CD4-positive, alpha-beta memory T cell (primary cell): ENCODE data around the gene PARVG. TPM values are rescaled to one million over a fixed set of nuclear protein-coding genes. Genes with fewer than 3 reads are reported as not detected.

Experiments used
- CTCF ChIA-PET: fragments of 350-600 bp; sonication (Branson Sonifier 250); formaldehyde crosslinking; loops from one replicate; lab custom pipeline; 2021; ENCODE audit warnings: inconsistent platforms; ENCODE audit not compliant: partially characterized antibody; lab: Charles Lee
- POLR2A ChIA-PET: fragments of 350-600 bp; sonication (Branson Sonifier 250); formaldehyde crosslinking; loops from one replicate; lab custom pipeline; 2021; ENCODE audit not compliant: partially characterized antibody; lab: Charles Lee
- DNase-seq, 5 donors: peaks; one replicate each; pipeline versions ENCODE4 v3.0.0 to v3.0.0-alpha.2; 2020 to 2022; ENCODE audit warnings: mixed read lengths in 1 of 5
- H3K27ac ChIP-seq: one replicate; pipeline ENCODE4 v1.7.0; 2013; ENCODE audit warnings: low read depth, low read length
- H3K27me3 ChIP-seq: 2 replicates; pipeline ENCODE4 v1.7.0; 2013; ENCODE audit warnings: mild to moderate bottlenecking, low read length, moderate library complexity; ENCODE audit not compliant: insufficient read depth
- H3K36me3 ChIP-seq: 2 replicates; pipeline ENCODE4 v1.7.0; 2013; ENCODE audit warnings: mild to moderate bottlenecking, low read length, moderate library complexity; ENCODE audit not compliant: insufficient read depth
- H3K4me1 ChIP-seq: 2 replicates; pipeline ENCODE4 v1.7.0; 2013; ENCODE audit warnings: mild to moderate bottlenecking, low read length, moderate library complexity; ENCODE audit not compliant: insufficient read depth
- H3K4me3 ChIP-seq, 2 donors: one replicate each; pipeline ENCODE4 v1.7.0; 2013; ENCODE audit warnings: low read length in 2 of 2, mild to moderate bottlenecking in 1 of 2
- H3K9me3 ChIP-seq, 2 donors: one replicate each; pipeline ENCODE4 v1.7.0; 2013; ENCODE audit warnings: low read length in 2 of 2, control low read depth in 1 of 2; ENCODE audit not compliant: control insufficient read depth in 1 of 2
- H3K27ac Mint-ChIP-seq, 7 donors: one replicate each; pipeline ENCODE4 v1.8.0; 2020 to 2021; ENCODE audit warnings: mixed read lengths in 7 of 7, mild to moderate bottlenecking in 6 of 7, inconsistent platforms in 3 of 7, moderate library complexity in 3 of 7
- H3K27me3 Mint-ChIP-seq, 2 donors: one replicate each; pipeline ENCODE4 v1.8.0; 2020 to 2021; ENCODE audit warnings: mixed read lengths in 2 of 2
- H3K36me3 Mint-ChIP-seq, 2 donors: one replicate each; pipeline ENCODE4 v1.8.0; 2020 to 2021; ENCODE audit warnings: mixed read lengths in 2 of 2, inconsistent platforms in 1 of 2, mild to moderate bottlenecking in 1 of 2
- H3K4me1 Mint-ChIP-seq, 4 donors: one replicate each; pipeline ENCODE4 v1.8.0; 2020 to 2021; ENCODE audit warnings: mixed read lengths in 4 of 4, mild to moderate bottlenecking in 1 of 4
- H3K4me3 Mint-ChIP-seq, 8 donors: one replicate each; pipeline ENCODE4 v1.8.0; 2020 to 2021; ENCODE audit warnings: mixed read lengths in 8 of 8, mild to moderate bottlenecking in 7 of 8, moderate library complexity in 6 of 8, inconsistent platforms in 3 of 8
- H3K9me3 Mint-ChIP-seq, 8 donors: one replicate each; pipeline ENCODE4 v1.8.0; 2020 to 2021; ENCODE audit warnings: mixed read lengths in 8 of 8, mild to moderate bottlenecking in 5 of 8, inconsistent platforms in 3 of 8, moderate library complexity in 1 of 8
- intact Hi-C: fragments of 100-400 bp; cut with micrococcal nuclease; formaldehyde crosslinking; loops from one replicate; pipeline ENCODE4 v1.15.1; 2023
- polyA plus RNA-seq, 2 donors: library from polyadenylated mRNA; unstranded; fragments of 300-500 nt; fragmentation: Illumina TruSeq; gene quantifications; one replicate each; pipeline ENCODE4 v1.2.3, GENCODE V29; 2021
- total RNA-seq, 2 experiments: library from RNA; stranded (reverse); gene quantifications; one replicate each; pipeline ENCODE4 v1.2.3, GENCODE V29; 2021

Gene PARVG
- total and polyA plus RNA-seq, 4 experiments from 2014 or later, result 39.6 to 194 (median 122) TPM

DNA sequence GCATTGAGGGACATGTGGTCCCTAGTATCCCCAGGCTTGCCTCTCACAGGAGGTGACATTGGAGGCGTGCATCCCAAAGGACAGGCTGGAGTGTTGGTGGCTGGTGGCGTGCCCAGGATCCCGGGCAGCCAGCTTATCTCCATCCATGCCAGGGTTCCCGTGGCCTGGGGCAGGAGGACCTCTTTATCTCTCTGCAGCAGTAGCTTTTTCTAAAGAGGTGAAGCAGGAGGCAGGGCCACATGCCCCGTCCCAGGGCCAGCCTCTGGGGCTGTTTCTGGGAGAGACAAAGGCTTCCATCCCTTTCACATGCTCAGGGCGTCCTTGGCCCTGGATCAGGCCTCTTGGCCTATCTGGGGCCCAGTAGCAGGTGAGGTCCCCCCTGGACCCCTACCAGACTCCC, 19.7 kb downstream of the PARVG start:
- peak overlapping the region in 1 of 7 donors; percentile 66 for H3K27ac Mint-ChIP-seq
- peaks cover 40 to 56% of the 10 kb centered on the region in 2 donors for H3K36me3 Mint-ChIP-seq
- intact Hi-C loops, result no loop called here
- H3K4me3 ChIP-seq, result no peak overlapping the region
- no peaks in the 10 kb centered on the region for H3K9me3 ChIP-seq
- H3K9me3 Mint-ChIP-seq, result no peaks in the 10 kb centered on the region
- H3K36me3 ChIP-seq, result peaks cover 13% of the 10 kb centered on the region
- no peaks in the 10 kb centered on the region for H3K27me3 ChIP-seq
- ChIA-PET POLR2A (no interaction called here), CTCF (interaction anchor here (1.4 kb wide), 1 partner anchor 207 kb away, joined by 3 read pairs; no protein-coding TSS in a partner anchor)
- DNase-seq, result no peak
- peaks cover 8 to 13% (median 10%) of the 10 kb centered on the region in 4 donors for H3K4me1 Mint-ChIP-seq
- H3K4me1 ChIP-seq, result no peaks in the 10 kb centered on the region
- H3K4me3 Mint-ChIP-seq, result no peak overlapping the region
- no peaks in the 10 kb centered on the region for H3K27me3 Mint-ChIP-seq
- H3K27ac ChIP-seq, result no peak overlapping the region

DNA sequence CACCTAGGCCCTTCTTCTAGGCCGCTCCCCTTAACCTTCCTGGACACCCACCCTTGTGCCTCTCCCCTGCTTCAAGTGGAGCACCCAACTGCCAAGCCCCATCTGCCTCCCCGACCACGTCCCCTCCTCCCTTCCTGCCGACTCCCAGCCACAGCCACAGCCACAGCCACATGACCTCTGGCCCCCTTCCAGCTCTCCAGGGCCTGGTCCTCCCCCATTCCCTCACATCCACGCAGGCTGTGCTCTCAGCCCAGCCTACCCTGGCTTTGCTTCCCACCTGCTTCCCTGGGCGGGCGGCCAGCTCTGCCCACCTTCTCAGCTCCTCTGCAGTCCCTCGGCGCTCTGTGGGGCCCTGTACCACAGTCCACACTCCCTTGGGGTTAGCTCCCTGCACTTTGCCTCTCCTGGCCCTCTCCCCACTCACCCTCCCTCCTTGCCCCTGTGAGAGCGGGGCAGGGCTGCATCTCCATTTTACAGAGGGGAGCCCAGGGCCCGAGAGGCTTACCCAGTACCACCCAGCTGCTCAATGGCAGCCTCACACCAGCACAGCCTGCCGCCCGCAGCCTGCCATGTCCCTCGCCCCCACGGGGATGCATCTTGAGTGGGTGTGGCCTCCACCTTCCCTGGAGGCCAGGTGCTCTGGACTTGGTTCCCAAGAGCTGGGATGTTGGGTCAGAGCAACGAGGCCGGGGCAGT, 20.3 kb downstream of the PARVG start:
- POLR2A ChIA-PET, result interaction anchor here (1.0 kb wide), 1 partner anchor 20 kb away, joined by 3 read pairs; the partner anchor contains the start of gene PARVG
- intact Hi-C loops, result no loop called here
- no peaks in the 10 kb centered on the region for H3K4me1 ChIP-seq
- no peak overlapping the region for H3K4me3 ChIP-seq
- no peak overlapping the region for H3K27ac ChIP-seq
- no peak for DNase-seq
- CTCF ChIA-PET, result interaction anchor here (1.4 kb wide), 1 partner anchor 208 kb away, joined by 3 read pairs; no protein-coding TSS in a partner anchor
- H3K9me3 Mint-ChIP-seq, result no peaks in the 10 kb centered on the region
- peak overlapping the region in 3 of 7 donors; percentile 25 to 57 (median 30) for H3K27ac Mint-ChIP-seq
- H3K27me3 ChIP-seq, result no peaks in the 10 kb centered on the region
- H3K36me3 Mint-ChIP-seq, result peaks cover 40 to 56% of the 10 kb centered on the region in 2 donors
- no peak overlapping the region for H3K4me3 Mint-ChIP-seq
- H3K4me1 Mint-ChIP-seq, result peaks cover 8 to 13% (median 10%) of the 10 kb centered on the region in 4 donors
- no peaks in the 10 kb centered on the region for H3K9me3 ChIP-seq
- H3K27me3 Mint-ChIP-seq, result no peaks in the 10 kb centered on the region
- peaks cover 13% of the 10 kb centered on the region for H3K36me3 ChIP-seq

DNA sequence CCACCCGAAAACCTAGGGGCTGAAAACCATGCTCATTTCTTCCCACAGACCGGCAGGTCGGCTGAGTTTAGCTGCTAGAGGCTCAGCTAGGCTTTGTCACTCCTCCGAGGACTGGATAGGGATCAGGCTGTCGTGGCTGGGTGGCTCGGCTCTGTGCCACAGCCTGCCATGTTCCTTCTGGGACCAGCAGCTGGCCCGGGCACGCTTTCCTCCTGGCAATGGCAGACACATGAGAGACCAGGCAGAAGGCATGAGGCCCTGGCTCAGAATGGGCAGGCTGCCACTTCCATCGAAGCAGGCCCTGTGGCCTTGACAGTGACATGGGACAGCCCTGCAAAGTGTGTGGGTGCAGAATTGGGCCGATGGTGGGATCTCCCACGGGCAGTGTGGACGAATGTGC, 20.9 kb downstream of the PARVG start:
- peaks cover 40 to 57% of the 10 kb centered on the region in 2 donors for H3K36me3 Mint-ChIP-seq
- POLR2A ChIA-PET, result interaction anchor here (1.0 kb wide), 1 partner anchor 21 kb away, joined by 3 read pairs; the partner anchor contains the start of gene PARVG
- Histone ChIP-seq H3K27ac (no peak overlapping the region), H3K27me3 (no peaks in the 10 kb centered on the region), H3K4me3 (no peak overlapping the region), H3K9me3 (no peaks in the 10 kb centered on the region), H3K36me3 (peaks cover 13% of the 10 kb centered on the region), H3K4me1 (no peaks in the 10 kb centered on the region)
- CTCF ChIA-PET, result no interaction called here
- no peaks in the 10 kb centered on the region for H3K27me3 Mint-ChIP-seq
- intact Hi-C loops, result no loop called here
- no peak overlapping the region for H3K4me3 Mint-ChIP-seq
- peaks cover 8 to 13% (median 10%) of the 10 kb centered on the region in 4 donors for H3K4me1 Mint-ChIP-seq
- no peaks in the 10 kb centered on the region for H3K9me3 Mint-ChIP-seq
- H3K27ac Mint-ChIP-seq, result peak overlapping the region in 1 of 7 donors; percentile 15
- DNase-seq, result no peak

DNA sequence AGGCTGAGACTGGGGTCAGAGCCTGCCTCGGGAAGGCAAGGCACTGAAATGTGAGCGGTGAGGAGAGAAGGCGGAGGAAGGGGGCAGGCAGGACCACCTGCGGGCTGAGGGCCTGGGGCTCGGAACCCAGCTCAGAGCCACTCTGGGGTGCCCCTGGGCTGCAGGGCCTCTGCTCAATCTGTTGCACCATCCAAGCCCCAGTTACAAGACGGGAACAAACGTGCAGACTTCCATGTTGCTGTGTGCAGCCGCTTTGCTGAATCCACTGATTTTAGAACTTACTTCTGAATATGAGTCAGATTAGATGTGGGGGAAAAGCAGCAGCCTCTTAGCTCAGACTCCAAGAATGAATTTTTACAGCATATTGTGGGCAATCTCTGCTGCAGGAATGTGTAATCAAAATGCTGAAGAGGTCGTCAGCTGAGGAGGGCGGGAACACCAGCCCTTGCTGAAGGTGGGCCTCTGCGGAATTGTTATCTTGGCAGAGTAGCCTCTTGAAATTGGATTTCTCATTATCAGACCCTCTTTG, 21.6 kb downstream of the PARVG start:
- Histone ChIP-seq H3K4me3 (no peak overlapping the region), H3K9me3 (no peaks in the 10 kb centered on the region), H3K27ac (no peak overlapping the region), H3K36me3 (peaks cover 13% of the 10 kb centered on the region), H3K4me1 (no peaks in the 10 kb centered on the region), H3K27me3 (no peaks in the 10 kb centered on the region)
- Mint-ChIP-seq H3K9me3 (no peaks in the 10 kb centered on the region), H3K36me3 (peaks cover 40 to 57% of the 10 kb centered on the region in 2 donors), H3K27me3 (no peaks in the 10 kb centered on the region), H3K27ac (no peak overlapping the region), H3K4me3 (no peak overlapping the region), H3K4me1 (peaks cover 8 to 13% (median 10%) of the 10 kb centered on the region in 4 donors)
- no peak for DNase-seq
- intact Hi-C loops, result no loop called here
- ChIA-PET POLR2A (interaction anchor here (1.4 kb wide), 1 partner anchor 21 kb away, joined by 4 read pairs; the partner anchor contains the start of gene PARVG), CTCF (no interaction called here)

DNA sequence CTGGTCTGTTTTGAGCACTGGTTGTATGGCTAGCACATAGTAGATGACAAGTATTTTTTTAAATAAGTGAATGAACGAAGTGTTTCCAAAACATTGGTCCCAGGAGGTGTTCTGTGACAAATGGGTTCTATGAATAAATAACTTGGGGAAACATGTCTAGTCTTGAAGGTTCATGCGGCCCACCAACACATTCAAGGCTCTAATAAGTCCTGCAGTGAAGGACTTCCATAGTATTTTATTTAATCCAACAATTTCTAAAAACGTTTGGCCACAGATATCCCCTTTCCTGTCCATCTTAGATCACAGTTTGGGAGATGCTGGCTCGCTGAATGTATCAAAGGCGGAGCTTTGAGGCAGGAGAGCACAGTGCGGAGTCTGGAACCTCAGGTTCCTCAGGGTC, 22.5 kb downstream of the PARVG start:
- Histone ChIP-seq H3K27ac (no peak overlapping the region), H3K4me1 (no peaks in the 10 kb centered on the region), H3K36me3 (peaks cover 11% of the 10 kb centered on the region), H3K27me3 (no peaks in the 10 kb centered on the region), H3K9me3 (no peaks in the 10 kb centered on the region), H3K4me3 (no peak overlapping the region)
- peaks cover 8 to 13% (median 11%) of the 10 kb centered on the region in 4 donors for H3K4me1 Mint-ChIP-seq
- H3K4me3 Mint-ChIP-seq, result no peak overlapping the region
- peaks cover 35 to 54% of the 10 kb centered on the region in 2 donors for H3K36me3 Mint-ChIP-seq
- DNase-seq, result no peak
- H3K9me3 Mint-ChIP-seq, result peaks cover 0 to 2% (median 0%) of the 10 kb centered on the region in 8 donors
- ChIA-PET POLR2A (interaction anchor here (1.4 kb wide), 1 partner anchor 22 kb away, joined by 4 read pairs; the partner anchor contains the start of gene PARVG), CTCF (no interaction called here)
- H3K27ac Mint-ChIP-seq, result peak overlapping the region in 1 of 7 donors; percentile 8
- intact Hi-C loops, result no loop called here
- H3K27me3 Mint-ChIP-seq, result no peaks in the 10 kb centered on the region

DNA sequence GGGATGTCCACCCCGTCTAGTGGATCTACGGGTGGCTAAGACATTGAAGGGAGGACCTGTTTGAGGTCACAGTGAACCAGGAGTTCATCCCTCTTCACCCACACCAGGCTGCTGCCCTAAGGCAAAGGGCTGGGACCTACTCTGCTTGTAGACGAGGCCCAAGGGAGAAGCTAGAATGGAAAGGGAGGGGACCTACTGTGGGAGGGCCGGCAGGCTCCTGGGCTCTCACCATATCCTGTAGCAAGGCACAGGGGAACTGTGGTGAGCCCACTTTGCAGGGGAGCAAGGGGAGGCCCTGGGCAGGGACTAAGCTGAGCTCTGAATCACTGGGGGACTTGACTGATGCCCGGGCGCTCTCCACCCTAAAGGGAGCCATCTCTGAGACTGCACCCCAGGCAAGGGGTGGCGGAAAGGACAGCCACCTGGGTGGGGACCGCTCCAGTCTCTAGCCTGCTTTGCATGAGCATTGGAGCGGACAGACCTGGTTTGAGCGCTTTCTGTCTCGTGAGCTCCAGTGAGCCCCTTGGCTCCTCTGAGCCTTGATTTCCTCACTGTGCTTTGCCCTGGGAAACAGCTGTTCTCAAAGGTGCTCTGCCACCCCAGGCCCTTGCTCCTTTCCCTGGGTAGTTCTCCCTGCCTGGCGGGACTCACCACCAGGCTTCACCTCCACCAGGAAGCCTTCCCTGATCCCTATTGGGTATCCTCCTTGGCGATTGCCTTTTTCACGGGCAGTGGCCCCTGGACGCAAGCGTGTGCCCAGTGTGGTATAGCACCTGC, 24.2 kb downstream of the PARVG start:
- Histone ChIP-seq H3K9me3 (no peaks in the 10 kb centered on the region), H3K4me3 (no peak overlapping the region), H3K27ac (no peak overlapping the region), H3K27me3 (no peaks in the 10 kb centered on the region), H3K36me3 (no peaks in the 10 kb centered on the region), H3K4me1 (no peaks in the 10 kb centered on the region)
- ChIA-PET POLR2A (no interaction called here), CTCF (no interaction called here)
- Mint-ChIP-seq H3K4me3 (no peak overlapping the region), H3K4me1 (peaks cover 1 to 11% (median 4%) of the 10 kb centered on the region in 4 donors), H3K27me3 (no peaks in the 10 kb centered on the region), H3K9me3 (peaks cover 0 to 12% (median 8%) of the 10 kb centered on the region in 8 donors), H3K36me3 (peaks cover 31 to 45% of the 10 kb centered on the region in 2 donors), H3K27ac (peak overlapping the region in 1 of 7 donors; percentile 29)
- DNase-seq, result no peak
- intact Hi-C loops, result no loop called here
